ENCODE results near the gene EPB41. TPM values are rescaled to one million over a fixed set of nuclear protein-coding genes. Genes with fewer than 3 reads are reported as not detected.

Gene EPB41
- total and polyA plus RNA-seq, 2 of the 4 experiments (the other 2 are of a cell fraction) = 4.6 to 10.0 TPM

DNA sequence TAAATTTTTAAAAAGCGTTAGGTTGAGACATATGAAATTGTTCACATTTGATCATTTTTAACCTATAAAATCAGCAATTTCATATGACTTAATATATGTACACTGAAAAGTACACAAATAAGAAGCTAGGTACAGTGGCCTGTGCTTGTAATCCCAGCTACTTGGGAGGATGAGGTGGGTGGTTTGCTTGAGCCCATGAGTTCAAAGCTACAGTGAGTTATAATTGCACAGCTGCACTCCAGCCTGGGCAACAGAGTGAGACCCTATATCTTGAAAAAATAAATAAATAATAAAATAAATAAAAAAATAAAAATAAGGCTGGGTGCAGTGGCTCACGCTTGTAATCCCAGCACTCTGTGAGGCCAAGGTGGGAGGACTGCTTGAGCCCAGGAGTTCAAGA is 5.2 kb upstream of the EPB41 start:
- Histone ChIP-seq H3K9me1 (ENCODE audit: insufficient read depth, low read length) (0 out of 2 replicates have a peak, but pooled peaks cover 3% of the 10 kb centered on the region), H4K20me1 (ENCODE audit: insufficient read depth, low read length) (no peaks in the 10 kb centered on the region), H3K4me3 (ENCODE audit: insufficient read depth, low read depth, low read length) (no peak overlapping the region), H3K79me1 (ENCODE audit: low read depth in 1 of 2, low read length in 2 of 2) (no peaks in the 10 kb centered on the region), H2AK9ac (replicated peaks; ENCODE audit: low read depth, low read length, poor library complexity) (no peak overlapping the region), H2BK15ac (ENCODE audit: low read depth, low read length) (no peak overlapping the region), H3K9me3 (ENCODE audit: control insufficient read depth, insufficient read depth, low read length) (no peaks in the 10 kb centered on the region; the same call in 1 of the 2 replicates), H3K56ac (ENCODE audit: extremely low read depth, insufficient read depth, low read length) (no peak overlapping the region), H2BK5ac (ENCODE audit: low read depth, low read length, poor library complexity, severe bottlenecking) (no peak overlapping the region), H4K5ac (ENCODE audit: low read depth, low read length) (no peak overlapping the region), H3K4ac (ENCODE audit: low read depth, low read length) (no peak overlapping the region), H3K18ac (ENCODE audit: low read depth, low read length) (no peak overlapping the region), H3K36me3 (ENCODE audit: control insufficient read depth, insufficient read depth, low read length) (no peaks in the 10 kb centered on the region), H3K23ac (ENCODE audit: low read depth, low read length) (no peak overlapping the region), H2AK5ac (ENCODE audit: low read depth, low read length) (no peak overlapping the region), H3K9ac (ENCODE audit: low read depth, low read length) (no peak overlapping the region), H3K27me3 (ENCODE audit: control insufficient read depth, insufficient read depth, low read length) (peaks cover 3% of the 10 kb centered on the region; the same call in 1 of the 2 replicates), H4K8ac (ENCODE audit: low read depth in 2 of 2, low read length in 2 of 2) (no peak overlapping the region), H3K27ac (ENCODE audit: insufficient read depth, low read length) (no peak overlapping the region), H2BK20ac (ENCODE audit: low read depth, low read length) (no peak overlapping the region), H2BK120ac (ENCODE audit: low read depth, low read length) (no peak overlapping the region), H3K4me2 (ENCODE audit: low read depth, low read length) (no peak overlapping the region), H2AFZ (replicated peaks; ENCODE audit: low read length, poor library complexity) (no peak overlapping the region), H3K4me1 (ENCODE audit: control insufficient read depth, insufficient read depth, low read length) (peaks cover 2% of the 10 kb centered on the region; the same call in 1 of the 2 replicates), H4K91ac (ENCODE audit: insufficient read depth, low read depth, low read length) (no peak overlapping the region), H3K14ac (replicated peaks; ENCODE audit: low read depth, low read length) (no peak overlapping the region)
- WGBS, 2 experiments (ENCODE audit: extremely low coverage in 2 of 2, insufficient read length in 1 of 2) = no CpG with 5 or more reads among the region's 2 CpGs
- no TSS peak for BruUV-seq (replicated peaks)
- in situ Hi-C loops (cut with MboI; ENCODE audit: low sequenced_read_pairs) = no loop called here
- TF ChIP-seq, protein P1, sequence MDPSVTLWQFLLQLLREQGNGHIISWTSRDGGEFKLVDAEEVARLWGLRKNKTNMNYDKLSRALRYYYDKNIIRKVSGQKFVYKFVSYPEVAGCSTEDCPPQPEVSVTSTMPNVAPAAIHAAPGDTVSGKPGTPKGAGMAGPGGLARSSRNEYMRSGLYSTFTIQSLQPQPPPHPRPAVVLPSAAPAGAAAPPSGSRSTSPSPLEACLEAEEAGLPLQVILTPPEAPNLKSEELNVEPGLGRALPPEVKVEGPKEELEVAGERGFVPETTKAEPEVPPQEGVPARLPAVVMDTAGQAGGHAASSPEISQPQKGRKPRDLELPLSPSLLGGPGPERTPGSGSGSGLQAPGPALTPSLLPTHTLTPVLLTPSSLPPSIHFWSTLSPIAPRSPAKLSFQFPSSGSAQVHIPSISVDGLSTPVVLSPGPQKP (IDR thresholded peaks at IDR 0.05; ENCODE audit: borderline replicate concordance, low read depth, low read length) = no peak
- TF ChIP-seq, protein P2, sequence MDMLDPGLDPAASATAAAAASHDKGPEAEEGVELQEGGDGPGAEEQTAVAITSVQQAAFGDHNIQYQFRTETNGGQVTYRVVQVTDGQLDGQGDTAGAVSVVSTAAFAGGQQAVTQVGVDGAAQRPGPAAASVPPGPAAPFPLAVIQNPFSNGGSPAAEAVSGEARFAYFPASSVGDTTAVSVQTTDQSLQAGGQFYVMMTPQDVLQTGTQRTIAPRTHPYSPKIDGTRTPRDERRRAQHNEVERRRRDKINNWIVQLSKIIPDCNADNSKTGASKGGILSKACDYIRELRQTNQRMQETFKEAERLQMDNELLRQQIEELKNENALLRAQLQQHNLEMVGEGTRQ (IDR thresholded peaks at IDR 0.05; ENCODE audit: low read depth, low read length) = no peak
- TF ChIP-seq MAZ (IDR thresholded peaks at IDR 0.05; ENCODE audit: borderline replicate concordance, low read depth, low read length) = no peak
- TF ChIP-seq NFE2L2 (IDR thresholded peaks at IDR 0.05; ENCODE audit: low read depth, low read length) = no peak
- TF ChIP-seq, protein P3, sequence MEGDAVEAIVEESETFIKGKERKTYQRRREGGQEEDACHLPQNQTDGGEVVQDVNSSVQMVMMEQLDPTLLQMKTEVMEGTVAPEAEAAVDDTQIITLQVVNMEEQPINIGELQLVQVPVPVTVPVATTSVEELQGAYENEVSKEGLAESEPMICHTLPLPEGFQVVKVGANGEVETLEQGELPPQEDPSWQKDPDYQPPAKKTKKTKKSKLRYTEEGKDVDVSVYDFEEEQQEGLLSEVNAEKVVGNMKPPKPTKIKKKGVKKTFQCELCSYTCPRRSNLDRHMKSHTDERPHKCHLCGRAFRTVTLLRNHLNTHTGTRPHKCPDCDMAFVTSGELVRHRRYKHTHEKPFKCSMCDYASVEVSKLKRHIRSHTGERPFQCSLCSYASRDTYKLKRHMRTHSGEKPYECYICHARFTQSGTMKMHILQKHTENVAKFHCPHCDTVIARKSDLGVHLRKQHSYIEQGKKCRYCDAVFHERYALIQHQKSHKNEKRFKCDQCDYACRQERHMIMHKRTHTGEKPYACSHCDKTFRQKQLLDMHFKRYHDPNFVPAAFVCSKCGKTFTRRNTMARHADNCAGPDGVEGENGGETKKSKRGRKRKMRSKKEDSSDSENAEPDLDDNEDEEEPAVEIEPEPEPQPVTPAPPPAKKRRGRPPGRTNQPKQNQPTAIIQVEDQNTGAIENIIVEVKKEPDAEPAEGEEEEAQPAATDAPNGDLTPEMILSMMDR (conservative IDR thresholded peaks at IDR 0.05; ENCODE audit: low read depth, low read length) = no peak
- TF ChIP-seq POLR2A (IDR thresholded peaks at IDR 0.05; ENCODE audit: low read depth, low read length) = no peak
- TF ChIP-seq CHD1 (IDR thresholded peaks at IDR 0.05; ENCODE audit: low read depth, low read length) = no peak
- TF ChIP-seq RAD21 (IDR thresholded peaks at IDR 0.05; ENCODE audit: low read length) = no peak
- TF ChIP-seq MAFK (IDR thresholded peaks at IDR 0.05; ENCODE audit: low read depth, low read length) = no peak
- TF ChIP-seq RCOR1 (IDR thresholded peaks at IDR 0.05; ENCODE audit: insufficient replicate concordance, low read length) = no peak
- no peak for TF ChIP-seq SMC3 (IDR thresholded peaks at IDR 0.05; ENCODE audit: low read depth, low read length)
- no peak for TF ChIP-seq MXI1 (IDR thresholded peaks at IDR 0.05; ENCODE audit: borderline replicate concordance, low read depth, low read length)
- TF ChIP-seq FOS (IDR thresholded peaks at IDR 0.05; ENCODE audit: low read depth, low read length) = no peak
- TF ChIP-seq CEBPB (IDR thresholded peaks at IDR 0.05; ENCODE audit: low read depth, low read length) = no peak
- TF ChIP-seq RFX5 (IDR thresholded peaks at IDR 0.05; ENCODE audit: low read depth, low read length) = no peak
- no peak for TF ChIP-seq BHLHE40 (IDR thresholded peaks at IDR 0.05; ENCODE audit: low read depth, low read length)
- DNase-seq (no peak), ATAC-seq (ENCODE audit: low read depth) (no peak)
- intact Hi-C loops (cut with micrococcal nuclease) = no loop called here
- ChIA-PET CTCF (interaction anchor here (0.6 kb wide), 1 partner anchor 217 kb away, joined by 3 read pairs; no protein-coding TSS in a partner anchor), POLR2A (ENCODE audit: unreplicated experiment) (no interaction called here)
- dilution Hi-C loops (cut with HindIII; ENCODE audit: low sequenced_read_pairs, unreplicated experiment) = no loop called here

Data from IMR-90 (cell line).